Liver (tissue), 9 donors: Measurements from ENCODE around the gene DYNLT1. TPM values are rescaled to one million over a fixed set of nuclear protein-coding genes. Genes with fewer than 3 reads are reported as not detected.

Experiments used
- DNase-seq: peaks from one replicate; pipeline ENCODE4 v3.0.0-alpha.2; 2017; ENCODE audit warnings: low spot score
- H3K27ac ChIP-seq, 2 donors: one replicate each; pipeline ENCODE4 v1.7.0; 2013; ENCODE audit warnings: inconsistent platforms in 2 of 2, low read length in 2 of 2, control low read depth in 1 of 2, low read depth in 1 of 2, mild to moderate bottlenecking in 1 of 2
- H3K27me3 ChIP-seq, 4 donors: one replicate each; pipeline versions ENCODE4 v1.6.1 to v1.7.0; 2013; ENCODE audit warnings: low read length in 3 of 4, inconsistent platforms in 1 of 4, mild to moderate bottlenecking in 1 of 4, moderate library complexity in 1 of 4; ENCODE audit not compliant: control insufficient read depth in 4 of 4, insufficient read depth in 4 of 4
- H3K36me3 ChIP-seq, 4 donors: one replicate each; pipeline versions ENCODE4 v1.6.1 to v1.7.0; 2013; ENCODE audit warnings: low read length in 3 of 4, mild to moderate bottlenecking in 3 of 4, low read depth in 1 of 4, moderate library complexity in 1 of 4; ENCODE audit not compliant: control insufficient read depth in 4 of 4, insufficient read depth in 3 of 4
- H3K4me1 ChIP-seq, 4 donors: one replicate each; pipeline versions ENCODE4 v1.6.1 to v1.7.0; 2013; ENCODE audit warnings: low read length in 3 of 4, mild to moderate bottlenecking in 3 of 4, moderate library complexity in 1 of 4; ENCODE audit not compliant: control insufficient read depth in 4 of 4, insufficient read depth in 4 of 4
- H3K4me3 ChIP-seq, 3 donors: one replicate each; pipeline versions ENCODE4 v1.6.1 to v1.7.0; 2013; ENCODE audit warnings: low read length in 3 of 3, control low read depth in 1 of 3, low read depth in 1 of 3, mild to moderate bottlenecking in 1 of 3
- H3K9ac ChIP-seq, 2 donors: one replicate each; pipeline ENCODE4 v1.7.0; 2013; ENCODE audit warnings: low read length in 2 of 2, mild to moderate bottlenecking in 2 of 2, moderate library complexity in 2 of 2, control low read depth in 1 of 2, low read depth in 1 of 2
- H3K9me3 ChIP-seq, 4 donors: one replicate each; pipeline versions ENCODE4 v1.6.1 to v1.7.0; 2013; ENCODE audit warnings: low read length in 3 of 4; ENCODE audit not compliant: control insufficient read depth in 4 of 4
- EGR1 ChIP-seq, 2 donors: IDR thresholded peaks; 2 replicates each; pipeline ENCODE4 v1.6.1; 2016 to 2018; ENCODE audit warnings: antibody characterized with exemption in 2 of 2, low read depth in 2 of 2
- FOXA1 ChIP-seq: IDR thresholded peaks from 2 replicates; pipeline ENCODE4 v1.6.1; 2016; ENCODE audit warnings: antibody characterized with exemption
- FOXA2 ChIP-seq: IDR thresholded peaks from 2 replicates; pipeline ENCODE4 v1.6.1; 2016; ENCODE audit warnings: antibody characterized with exemption
- GABPA ChIP-seq, 2 donors: IDR thresholded peaks in 1 of 2; conservative IDR thresholded peaks in 1 of 2; 2 replicates each; pipeline ENCODE4 v1.6.1; 2016; ENCODE audit warnings: antibody characterized with exemption in 2 of 2, mild to moderate bottlenecking in 1 of 2, moderate library complexity in 1 of 2
- HNF4A ChIP-seq, 2 donors: conservative IDR thresholded peaks; 2 replicates each; pipeline ENCODE4 v1.6.1; 2016; ENCODE audit warnings: antibody characterized with exemption in 2 of 2, mild to moderate bottlenecking in 2 of 2
- HNF4G ChIP-seq: IDR thresholded peaks from 2 replicates; pipeline ENCODE4 v1.6.1; 2016; ENCODE audit warnings: antibody characterized with exemption
- JUND ChIP-seq, 2 donors: IDR thresholded peaks; 2 replicates each; pipeline ENCODE4 v1.6.1; 2016; ENCODE audit warnings: antibody characterized with exemption in 2 of 2
- NR2F2 ChIP-seq: IDR thresholded peaks from 2 replicates; pipeline ENCODE4 v1.6.1; 2016; ENCODE audit warnings: antibody characterized with exemption
- RAD21 ChIP-seq, 2 donors: IDR thresholded peaks; 2 replicates each; pipeline ENCODE4 v1.6.1; 2016; ENCODE audit warnings: antibody characterized with exemption in 2 of 2, mild to moderate bottlenecking in 2 of 2
- RXRA ChIP-seq, 2 donors: IDR thresholded peaks; 2 replicates each; pipeline ENCODE4 v1.6.1; 2017 to 2018; ENCODE audit warnings: antibody characterized with exemption in 2 of 2, mild to moderate bottlenecking in 1 of 2
- SP1 ChIP-seq: IDR thresholded peaks from 2 replicates; pipeline ENCODE4 v1.6.1; 2018; ENCODE audit warnings: antibody characterized with exemption, mild to moderate bottlenecking
- TAF1 ChIP-seq: conservative IDR thresholded peaks from 2 replicates; pipeline ENCODE4 v1.6.1; 2016; ENCODE audit warnings: antibody characterized with exemption, mild to moderate bottlenecking
- YY1 ChIP-seq: IDR thresholded peaks from 2 replicates; pipeline ENCODE4 v1.6.1; 2016; ENCODE audit warnings: antibody characterized with exemption, mild to moderate bottlenecking
- WGBS: extraction: QIAGEN DNeasy Blood & Tissue Kit; methylation state at CpG from one replicate; pipeline ENCODE4 v1.1.7; 2013; 5-methylcytosine and 5-hydroxymethylcytosine counted together
- polyA plus RNA-seq, 2 donors: library from polyadenylated mRNA; stranded (reverse) in 1 of 2; unstranded in 1 of 2; fragments of 200-250 nt in 1 of 2; fragments of >200 nt in 1 of 2; fragmentation: Nextera tagmentation in 1 of 2; extraction: Ambion mirVana in 1 of 2; gene quantifications; one replicate each; pipeline versions ENCODE4 v1.2.1 to v1.2.3, GENCODE V29; 2013 to 2015
- total RNA-seq, 2 donors: library from RNA; depleted of rRNA; stranded (reverse); fragments of >200 nt; gene quantifications; one replicate each; pipeline ENCODE4 v1.2.3, GENCODE V29; 2014
- TF ChIP-seq, protein P1 (sequence below): fragments of 150-350 bp; IDR thresholded peaks from 2 replicates; pipeline ENCODE4 v1.5.1; 2017; ENCODE audit warnings: improper control_type of control experiment, low read depth, low read length; ENCODE audit not compliant: missing input control
- TF ChIP-seq, protein P2 (sequence below): IDR thresholded peaks from 2 replicates; pipeline ENCODE4 v1.6.1; 2016; ENCODE audit warnings: antibody characterized with exemption, mild to moderate bottlenecking
- TF ChIP-seq, protein P3 (sequence below): IDR thresholded peaks from 2 replicates; pipeline ENCODE4 v1.6.1; 2016; ENCODE audit warnings: antibody characterized with exemption
- TF ChIP-seq, protein P4 (sequence below): IDR thresholded peaks from 2 replicates; pipeline ENCODE4 v1.6.1; 2016; ENCODE audit warnings: antibody characterized with exemption
- donor health status: healthy.
- donor health status: healthy.
- donor health status: healthy.
- donor health status: healthy.
- donor health status: healthy.

Gene DYNLT1
- total and polyA plus RNA-seq, 4 donors: 17.7 to 86.9 (median 38.3) TPM

DNA sequence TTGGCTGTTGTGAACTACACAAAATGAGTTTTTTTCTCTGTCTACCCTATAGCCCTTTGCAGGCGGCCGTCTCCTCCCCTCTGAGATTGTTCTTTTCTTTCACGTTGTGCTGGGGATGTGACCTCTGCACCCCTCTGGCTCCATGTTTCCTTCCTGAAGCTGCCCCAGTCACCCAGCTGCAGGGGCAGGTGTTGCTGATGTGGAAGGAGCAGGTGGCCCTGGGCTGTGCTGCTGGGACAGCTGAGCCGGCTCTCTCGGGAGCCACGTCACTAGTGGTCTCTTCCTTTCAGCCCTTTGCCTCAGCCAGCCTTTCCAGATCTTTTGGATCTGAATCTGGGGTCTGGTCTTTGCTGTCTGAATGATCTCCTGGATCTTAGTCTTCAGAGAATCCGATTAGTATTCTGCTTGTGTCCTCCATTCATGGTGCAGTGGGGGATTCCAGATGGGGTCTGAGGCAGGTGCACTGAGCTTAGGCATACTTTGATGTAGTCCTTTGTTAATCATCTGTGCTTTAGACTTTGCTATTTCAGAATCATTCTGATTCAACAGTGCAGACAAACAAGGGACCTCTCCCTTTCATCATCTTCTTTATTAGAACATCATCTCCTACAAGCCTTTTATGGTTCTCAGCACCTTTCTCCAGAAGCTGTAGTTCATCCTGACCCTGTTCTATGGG, 53.3 kb downstream of the DYNLT1 start:
- no peaks in the 10 kb centered on the region for H3K9me3 ChIP-seq
- no peaks in the 10 kb centered on the region for H3K27me3 ChIP-seq
- TF ChIP-seq JUND (IDR thresholded peaks at IDR 0.05): no peak
- no peak for TF ChIP-seq GABPA (IDR thresholded peaks at IDR 0.05 in 1 of 2, conservative IDR thresholded peaks at IDR 0.05 in 1 of 2)
- TF ChIP-seq RXRA (IDR thresholded peaks at IDR 0.05): no peak
- TF ChIP-seq, protein P1, sequence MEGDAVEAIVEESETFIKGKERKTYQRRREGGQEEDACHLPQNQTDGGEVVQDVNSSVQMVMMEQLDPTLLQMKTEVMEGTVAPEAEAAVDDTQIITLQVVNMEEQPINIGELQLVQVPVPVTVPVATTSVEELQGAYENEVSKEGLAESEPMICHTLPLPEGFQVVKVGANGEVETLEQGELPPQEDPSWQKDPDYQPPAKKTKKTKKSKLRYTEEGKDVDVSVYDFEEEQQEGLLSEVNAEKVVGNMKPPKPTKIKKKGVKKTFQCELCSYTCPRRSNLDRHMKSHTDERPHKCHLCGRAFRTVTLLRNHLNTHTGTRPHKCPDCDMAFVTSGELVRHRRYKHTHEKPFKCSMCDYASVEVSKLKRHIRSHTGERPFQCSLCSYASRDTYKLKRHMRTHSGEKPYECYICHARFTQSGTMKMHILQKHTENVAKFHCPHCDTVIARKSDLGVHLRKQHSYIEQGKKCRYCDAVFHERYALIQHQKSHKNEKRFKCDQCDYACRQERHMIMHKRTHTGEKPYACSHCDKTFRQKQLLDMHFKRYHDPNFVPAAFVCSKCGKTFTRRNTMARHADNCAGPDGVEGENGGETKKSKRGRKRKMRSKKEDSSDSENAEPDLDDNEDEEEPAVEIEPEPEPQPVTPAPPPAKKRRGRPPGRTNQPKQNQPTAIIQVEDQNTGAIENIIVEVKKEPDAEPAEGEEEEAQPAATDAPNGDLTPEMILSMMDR: no peak
- TF ChIP-seq NR2F2: no peak
- TF ChIP-seq, protein P2, sequence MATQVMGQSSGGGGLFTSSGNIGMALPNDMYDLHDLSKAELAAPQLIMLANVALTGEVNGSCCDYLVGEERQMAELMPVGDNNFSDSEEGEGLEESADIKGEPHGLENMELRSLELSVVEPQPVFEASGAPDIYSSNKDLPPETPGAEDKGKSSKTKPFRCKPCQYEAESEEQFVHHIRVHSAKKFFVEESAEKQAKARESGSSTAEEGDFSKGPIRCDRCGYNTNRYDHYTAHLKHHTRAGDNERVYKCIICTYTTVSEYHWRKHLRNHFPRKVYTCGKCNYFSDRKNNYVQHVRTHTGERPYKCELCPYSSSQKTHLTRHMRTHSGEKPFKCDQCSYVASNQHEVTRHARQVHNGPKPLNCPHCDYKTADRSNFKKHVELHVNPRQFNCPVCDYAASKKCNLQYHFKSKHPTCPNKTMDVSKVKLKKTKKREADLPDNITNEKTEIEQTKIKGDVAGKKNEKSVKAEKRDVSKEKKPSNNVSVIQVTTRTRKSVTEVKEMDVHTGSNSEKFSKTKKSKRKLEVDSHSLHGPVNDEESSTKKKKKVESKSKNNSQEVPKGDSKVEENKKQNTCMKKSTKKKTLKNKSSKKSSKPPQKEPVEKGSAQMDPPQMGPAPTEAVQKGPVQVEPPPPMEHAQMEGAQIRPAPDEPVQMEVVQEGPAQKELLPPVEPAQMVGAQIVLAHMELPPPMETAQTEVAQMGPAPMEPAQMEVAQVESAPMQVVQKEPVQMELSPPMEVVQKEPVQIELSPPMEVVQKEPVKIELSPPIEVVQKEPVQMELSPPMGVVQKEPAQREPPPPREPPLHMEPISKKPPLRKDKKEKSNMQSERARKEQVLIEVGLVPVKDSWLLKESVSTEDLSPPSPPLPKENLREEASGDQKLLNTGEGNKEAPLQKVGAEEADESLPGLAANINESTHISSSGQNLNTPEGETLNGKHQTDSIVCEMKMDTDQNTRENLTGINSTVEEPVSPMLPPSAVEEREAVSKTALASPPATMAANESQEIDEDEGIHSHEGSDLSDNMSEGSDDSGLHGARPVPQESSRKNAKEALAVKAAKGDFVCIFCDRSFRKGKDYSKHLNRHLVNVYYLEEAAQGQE: no peak
- no peak for TF ChIP-seq HNF4G
- no peak for TF ChIP-seq SP1
- TF ChIP-seq FOXA1: no peak
- TF ChIP-seq, protein P3, sequence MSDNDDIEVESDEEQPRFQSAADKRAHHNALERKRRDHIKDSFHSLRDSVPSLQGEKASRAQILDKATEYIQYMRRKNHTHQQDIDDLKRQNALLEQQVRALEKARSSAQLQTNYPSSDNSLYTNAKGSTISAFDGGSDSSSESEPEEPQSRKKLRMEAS: no peak
- TF ChIP-seq FOXA2: no peak
- TF ChIP-seq YY1: no peak
- TF ChIP-seq RAD21 (IDR thresholded peaks at IDR 0.05): no peak
- TF ChIP-seq, protein P4, sequence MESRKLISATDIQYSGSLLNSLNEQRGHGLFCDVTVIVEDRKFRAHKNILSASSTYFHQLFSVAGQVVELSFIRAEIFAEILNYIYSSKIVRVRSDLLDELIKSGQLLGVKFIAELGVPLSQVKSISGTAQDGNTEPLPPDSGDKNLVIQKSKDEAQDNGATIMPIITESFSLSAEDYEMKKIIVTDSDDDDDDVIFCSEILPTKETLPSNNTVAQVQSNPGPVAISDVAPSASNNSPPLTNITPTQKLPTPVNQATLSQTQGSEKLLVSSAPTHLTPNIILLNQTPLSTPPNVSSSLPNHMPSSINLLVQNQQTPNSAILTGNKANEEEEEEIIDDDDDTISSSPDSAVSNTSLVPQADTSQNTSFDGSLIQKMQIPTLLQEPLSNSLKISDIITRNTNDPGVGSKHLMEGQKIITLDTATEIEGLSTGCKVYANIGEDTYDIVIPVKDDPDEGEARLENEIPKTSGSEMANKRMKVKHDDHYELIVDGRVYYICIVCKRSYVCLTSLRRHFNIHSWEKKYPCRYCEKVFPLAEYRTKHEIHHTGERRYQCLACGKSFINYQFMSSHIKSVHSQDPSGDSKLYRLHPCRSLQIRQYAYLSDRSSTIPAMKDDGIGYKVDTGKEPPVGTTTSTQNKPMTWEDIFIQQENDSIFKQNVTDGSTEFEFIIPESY: no peak
- no peak for TF ChIP-seq HNF4A (conservative IDR thresholded peaks at IDR 0.05)
- no peak for TF ChIP-seq TAF1
- WGBS: 87% methylated on average over 7 of the region's 7 CpGs
- no peak overlapping the region for H3K27ac ChIP-seq
- no peak overlapping the region for H3K9ac ChIP-seq
- H3K4me3 ChIP-seq: no peak overlapping the region
- no peak for DNase-seq
- H3K4me1 ChIP-seq: no peaks in the 10 kb centered on the region
- peaks cover 21 to 53% (median 40%) of the 10 kb centered on the region in 4 donors for H3K36me3 ChIP-seq

DNA sequence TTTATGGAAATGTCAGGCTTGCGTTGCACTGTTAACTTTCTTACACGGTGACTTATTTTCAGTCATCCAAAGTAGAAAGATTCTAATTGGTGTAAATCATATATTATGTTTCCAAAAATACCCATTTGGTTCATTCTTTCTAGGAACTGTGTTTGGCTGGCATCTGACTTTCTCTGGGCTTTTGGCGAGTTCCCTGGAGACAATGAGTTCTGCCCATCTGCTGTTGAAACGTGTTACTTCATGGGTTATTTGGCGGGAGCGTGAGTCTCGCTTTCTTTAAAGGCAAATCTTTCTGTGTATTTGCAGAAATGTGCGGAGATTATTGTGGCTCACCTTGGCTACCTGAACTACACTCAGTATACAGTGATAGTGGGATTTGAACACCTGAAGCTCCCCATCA, 55.2 kb downstream of the DYNLT1 start:
- DNase-seq: no peak
- 95% methylated on average over 8 of the region's 8 CpGs for WGBS
- H3K36me3 ChIP-seq: peaks cover 25 to 63% (median 48%) of the 10 kb centered on the region in 4 donors
- TF ChIP-seq, protein P2: no peak
- no peak for TF ChIP-seq SP1
- TF ChIP-seq EGR1 (IDR thresholded peaks at IDR 0.05; ENCODE audit: low read depth in 2 of 2): no peak
- TF ChIP-seq GABPA (IDR thresholded peaks at IDR 0.05 in 1 of 2, conservative IDR thresholded peaks at IDR 0.05 in 1 of 2): no peak
- TF ChIP-seq RXRA (IDR thresholded peaks at IDR 0.05): no peak
- TF ChIP-seq FOXA1: no peak
- TF ChIP-seq, protein P1: no peak
- no peak for TF ChIP-seq NR2F2
- TF ChIP-seq, protein P3: no peak

More for the DNA sequence above, 55.2 kb downstream of the DYNLT1 start:
- H3K9ac ChIP-seq: no peak overlapping the region
- H3K4me3 ChIP-seq: no peak overlapping the region
- H3K9me3 ChIP-seq: no peaks in the 10 kb centered on the region
- no peaks in the 10 kb centered on the region for H3K27me3 ChIP-seq
- no peaks in the 10 kb centered on the region for H3K4me1 ChIP-seq
- no peak overlapping the region for H3K27ac ChIP-seq
